ENCODE results near the gene COL23A1. TPM values are rescaled to one million over a fixed set of nuclear protein-coding genes. Genes with fewer than 3 reads are reported as not detected.

COL23A1 gene
- polyA plus RNA-seq, 1 donor (not counting 4 experiments of a cell fraction or from before 2014, with no cell fraction given): not detected

GRCh38 chr5:178335302-178336030 lies 254.7 kb downstream of the COL23A1 start:
- TF ChIP-seq EZH2 (IDR thresholded peaks at IDR 0.05; ENCODE audit: low read length): no peak
- DNase-seq (ENCODE audit: low read depth, low spot score) (no peak), FAIRE-seq (no peak)
- dilution Hi-C loops (cut with MboI; ENCODE audit: extremely low pct_ligation_motif_present, low sequenced_read_pairs): no loop called here
- Histone ChIP-seq H3K9me3 (ENCODE audit: control insufficient read depth, low read depth, low read length) (no peaks in the 10 kb centered on the region), H4K20me1 (ENCODE audit: control insufficient read depth, extremely low read depth, insufficient read depth, low read length) (peaks cover 2% of the 10 kb centered on the region), H2AFZ (ENCODE audit: control insufficient read depth, low read length) (no peak overlapping the region), H3K36me3 (ENCODE audit: control insufficient read depth in 2 of 2, extremely low read depth in 1 of 2, insufficient read depth in 2 of 2, low read length in 2 of 2) (no peaks in the 10 kb centered on the region), H3K27me3 (ENCODE audit: control insufficient read depth, extremely low read depth, insufficient read depth, low read length) (peaks cover 11% of the 10 kb centered on the region), H3K9ac (ENCODE audit: control insufficient read depth, extremely low read depth, insufficient read depth, low read length) (no peak overlapping the region), H3K4me2 (ENCODE audit: control insufficient read depth, extremely low read depth, insufficient read depth, low read depth, low read length) (no peak overlapping the region), H3K4me3 (ENCODE audit: control insufficient read depth in 2 of 3, extremely low read depth in 1 of 3, insufficient read depth in 2 of 3, low read depth in 1 of 3, low read length in 3 of 3) (no peak overlapping the region), H3K9me1 (ENCODE audit: control insufficient read depth, extremely low read depth, insufficient read depth, low read length) (no peaks in the 10 kb centered on the region), H3K4me1 (ENCODE audit: control insufficient read depth, extremely low read depth, insufficient read depth, low read length) (peaks cover 6% of the 10 kb centered on the region), H3K27ac (ENCODE audit: control insufficient read depth, insufficient read depth, low read length) (no peak overlapping the region), H3K79me2 (ENCODE audit: control insufficient read depth, insufficient read depth, low read length) (no peaks in the 10 kb centered on the region)

- no peak overlapping the region for H3K27ac ChIP-seq (ENCODE audit: control insufficient read depth, insufficient read depth, low read length)
- no peak overlapping the region for H2AFZ ChIP-seq (ENCODE audit: control insufficient read depth, low read length)
- dilution Hi-C loops (cut with MboI; ENCODE audit: extremely low pct_ligation_motif_present, low sequenced_read_pairs): no loop called here
- TF ChIP-seq EZH2 (IDR thresholded peaks at IDR 0.05; ENCODE audit: low read length) (no peak), CTCF (optimal IDR thresholded peaks at IDR 0.05 in 1 of 3, IDR thresholded peaks at IDR 0.05 in 1 of 3, conservative IDR thresholded peaks at IDR 0.05 in 1 of 3; ENCODE audit: extremely low read depth in 1 of 3, insufficient read depth in 2 of 3, low read length in 3 of 3) (no peak)
- H3K9ac ChIP-seq (ENCODE audit: control insufficient read depth, extremely low read depth, insufficient read depth, low read length): no peak overlapping the region
- peaks cover 11% of the 10 kb centered on the region for H3K27me3 ChIP-seq (ENCODE audit: control insufficient read depth, extremely low read depth, insufficient read depth, low read length)
- H3K4me1 ChIP-seq (ENCODE audit: control insufficient read depth, extremely low read depth, insufficient read depth, low read length): peaks cover 6% of the 10 kb centered on the region
- FAIRE-seq (no peak), DNase-seq (ENCODE audit: low read depth, low spot score) (no peak)
- H3K36me3 ChIP-seq (ENCODE audit: control insufficient read depth in 2 of 2, extremely low read depth in 1 of 2, insufficient read depth in 2 of 2, low read length in 2 of 2): no peaks in the 10 kb centered on the region
- H3K9me3 ChIP-seq (ENCODE audit: control insufficient read depth, low read depth, low read length): no peaks in the 10 kb centered on the region
- peaks cover 2% of the 10 kb centered on the region for H4K20me1 ChIP-seq (ENCODE audit: control insufficient read depth, extremely low read depth, insufficient read depth, low read length)
- H3K4me3 ChIP-seq (ENCODE audit: control insufficient read depth in 2 of 3, extremely low read depth in 1 of 3, insufficient read depth in 2 of 3, low read depth in 1 of 3, low read length in 3 of 3): no peak overlapping the region
- H3K4me2 ChIP-seq (ENCODE audit: control insufficient read depth, extremely low read depth, insufficient read depth, low read depth, low read length): no peak overlapping the region
- H3K9me1 ChIP-seq (ENCODE audit: control insufficient read depth, extremely low read depth, insufficient read depth, low read length): no peaks in the 10 kb centered on the region
- no peaks in the 10 kb centered on the region for H3K79me2 ChIP-seq (ENCODE audit: control insufficient read depth, insufficient read depth, low read length)
Measured at GRCh38 chr5:178334861-178335260, 255.3 kb downstream of the COL23A1 start.
